GM18520 (cell line): ENCODE results near the gene TRIM74.
"Not testable (repeated sequence)": the region's sequence is repeated elsewhere in the genome, so short reads cannot be mapped to it uniquely, and the experiment has no call there.

Source experiments
- ATAC-seq: cut with Tn5 transposase; IDR thresholded peaks from one replicate; pipeline ENCODE4 v1.9.1; 2021; ENCODE audit not compliant: unreplicated experiment

TRIM74 gene

DNA sequence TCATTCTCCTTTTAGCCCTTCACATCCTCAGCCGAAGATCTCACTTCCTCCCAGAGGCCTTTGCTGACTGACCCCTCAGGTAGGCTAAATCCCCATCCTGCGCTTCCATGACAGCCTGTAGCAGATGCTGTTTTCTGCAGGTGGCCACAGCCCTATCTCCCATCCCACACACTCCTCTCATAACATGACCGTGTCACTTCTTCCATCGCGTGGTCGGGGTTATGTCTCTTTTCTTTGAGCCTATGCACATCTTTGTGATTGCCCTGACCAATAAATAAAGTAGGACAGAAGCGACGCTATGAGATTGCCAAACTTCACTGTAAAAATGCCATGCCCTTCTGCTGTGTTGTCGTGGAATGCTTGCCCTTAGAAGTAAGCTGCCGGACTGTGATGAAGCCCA lies 55.5 kb downstream of the TRIM74 start:
- ATAC-seq, result not testable (repeated sequence)

- ATAC-seq, result not testable (repeated sequence)
These were observed 57.9 kb downstream of the TRIM74 start for GRCh38 chr7:72911395-72911794.
